PC-3 (cell line): Measurements from ENCODE around the gene ERMN. TPM values are rescaled to one million over a fixed set of nuclear protein-coding genes. Genes with fewer than 3 reads are reported as not detected.

ENCODE experiments used
- ATAC-seq: fragments of 200-7000 bp; cut with Tn5 transposase; 2 replicates; pipeline ENCODE4 v1.9.1; 2020; ENCODE audit warnings: mild to moderate bottlenecking, moderate library complexity
- BruUV-seq: library from RNA; stranded (reverse); fragments of 400-500 nt; replicated peaks from 2 replicates; lab custom pipeline; 2021; lab: Mats Ljungman, UMichigan
- CTCF ChIA-PET: fragments of 300-600 bp; sonication (Branson Sonifier 250); formaldehyde crosslinking; loops from one replicate; lab custom pipeline; 2022; ENCODE audit warnings: antibody characterized with exemption; lab: Charles Lee
- POLR2A ChIA-PET: fragments of 300-600 bp; sonication (Branson Sonifier 250); formaldehyde crosslinking; loops from one replicate; lab custom pipeline; 2022; ENCODE audit warnings: antibody characterized with exemption; ENCODE audit not compliant: unreplicated experiment; lab: Charles Lee
- DNase-seq: peaks from one replicate; pipeline ENCODE4 v3.0.0-alpha.2; 2015
- H2AFZ ChIP-seq: fragments of 300-600 bp; sonication (generic); 2 replicates; pipeline ENCODE4 v1.6.0; 2016; ENCODE audit warnings: antibody characterized with exemption, low read length
- H3F3A ChIP-seq: fragments of 300-600 bp; sonication (generic); one replicate; pipeline ENCODE4 v1.6.0; 2017; ENCODE audit warnings: antibody characterized with exemption, low read length, control low read depth, mild to moderate bottlenecking; ENCODE audit not compliant: unreplicated experiment
- H3K27ac ChIP-seq: fragments of 300-600 bp; sonication (generic); 2 replicates; pipeline ENCODE4 v1.5.1; 2016; ENCODE audit warnings: mild to moderate bottlenecking, low read length
- H3K27me3 ChIP-seq: fragments of 300-600 bp; sonication (generic); 2 replicates; pipeline ENCODE4 v1.6.1; 2016; ENCODE audit warnings: low read length, mixed read lengths
- H3K36me3 ChIP-seq: fragments of 300-600 bp; sonication (generic); 2 replicates; pipeline ENCODE4 v1.6.1; 2016; ENCODE audit warnings: low read depth, mixed run types, low read length, mixed read lengths
- H3K4me1 ChIP-seq: fragments of 300-600 bp; sonication (generic); 2 replicates; pipeline ENCODE4 v1.5.1; 2016; ENCODE audit warnings: low read length; ENCODE audit not compliant: insufficient read depth
- H3K4me2 ChIP-seq: fragments of 300-600 bp; sonication (generic); 2 replicates; pipeline ENCODE4 v1.6.0; 2016; ENCODE audit warnings: low read length
- H3K4me3 ChIP-seq: fragments of 300-600 bp; sonication (generic); 2 replicates; pipeline ENCODE4 v1.5.1; 2016; ENCODE audit warnings: mild to moderate bottlenecking, low read length, mixed read lengths
- H3K79me2 ChIP-seq: fragments of 300-600 bp; sonication (generic); 2 replicates; pipeline ENCODE4 v1.6.1; 2017; ENCODE audit warnings: low read length, mixed read lengths
- H3K9ac ChIP-seq: fragments of 300-600 bp; sonication (generic); 2 replicates; pipeline ENCODE4 v1.6.0; 2016; ENCODE audit warnings: mild to moderate bottlenecking, low read length
- H3K9me2 ChIP-seq: fragments of 300-600 bp; sonication (generic); replicated peaks from 2 replicates; pipeline ENCODE4 v1.6.1; 2016; ENCODE audit warnings: mixed run types, low read length, mixed read lengths
- H3K9me3 ChIP-seq: fragments of 300-600 bp; sonication (generic); 2 replicates; pipeline ENCODE4 v1.6.1; 2016; ENCODE audit warnings: low read length, mixed read lengths
- H4K20me1 ChIP-seq: fragments of 300-600 bp; sonication (generic); 2 replicates; pipeline ENCODE4 v1.6.1; 2016; ENCODE audit warnings: low read length, mixed read lengths
- EZH2 ChIP-seq: fragments of 300-600 bp; sonication (generic); IDR thresholded peaks from one replicate; pipeline ENCODE4 v1.6.1; 2017; ENCODE audit warnings: antibody characterized with exemption, mild to moderate bottlenecking, low read length; ENCODE audit not compliant: unreplicated experiment
- EZH2phosphoT487 ChIP-seq: fragments of 300-600 bp; sonication (generic); IDR thresholded peaks from 2 replicates; pipeline ENCODE4 v1.6.1; 2018; ENCODE audit warnings: mild to moderate bottlenecking, antibody characterized with exemption, low read length, borderline replicate concordance
- intact Hi-C: fragments of 100-400 bp; cut with micrococcal nuclease; formaldehyde crosslinking; loops from 2 replicates; pipeline ENCODE4 v1.9.0; 2023
- total RNA-seq: library from RNA; depleted of rRNA; stranded (reverse); fragments of >200 nt; gene quantifications from 2 replicates; pipeline ENCODE4 v1.2.3, GENCODE V29; 2014
- TF ChIP-seq, protein P1 (sequence below): fragments of 300-600 bp; sonication (generic); conservative IDR thresholded peaks from 2 replicates; pipeline ENCODE4 v1.5.1; 2017; ENCODE audit warnings: antibody characterized with exemption, low read depth, mild to moderate bottlenecking, low read length

The ERMN gene
- total RNA-seq, 1 experiment from 2014 or later: not detected

DNA sequence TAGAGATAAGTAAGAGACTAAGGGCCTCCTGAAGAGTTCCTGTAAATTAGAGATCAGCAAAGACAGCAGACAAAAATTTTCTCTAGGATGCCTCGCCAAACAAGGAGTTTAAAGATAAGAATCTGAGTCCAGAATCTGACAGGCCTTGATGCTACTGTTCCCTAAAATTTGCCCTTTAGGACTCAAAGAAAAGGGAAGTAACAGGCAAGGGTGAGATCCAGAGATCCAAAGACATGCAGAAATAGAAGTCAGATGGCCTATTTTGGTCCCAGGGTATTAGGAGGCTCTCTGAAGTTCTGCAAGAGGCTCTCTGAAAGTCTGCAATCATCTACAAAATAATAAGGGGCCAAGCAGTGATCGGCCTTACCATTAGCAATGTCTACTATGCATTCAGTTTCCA is 35.1 kb downstream of the ERMN start:
- no peaks in the 10 kb centered on the region for H3K36me3 ChIP-seq
- POLR2A ChIA-PET: no interaction called here
- no peaks in the 10 kb centered on the region for H3K9me3 ChIP-seq
- no peaks in the 10 kb centered on the region for H3K9me2 ChIP-seq
- H2AFZ ChIP-seq: 0 out of 2 replicates have a peak overlapping the region, but pooled peaks have one; percentile 1
- no TSS peak for BruUV-seq
- TF ChIP-seq EZH2phosphoT487 (no peak), EZH2 (no peak)
- TF ChIP-seq, protein P1, sequence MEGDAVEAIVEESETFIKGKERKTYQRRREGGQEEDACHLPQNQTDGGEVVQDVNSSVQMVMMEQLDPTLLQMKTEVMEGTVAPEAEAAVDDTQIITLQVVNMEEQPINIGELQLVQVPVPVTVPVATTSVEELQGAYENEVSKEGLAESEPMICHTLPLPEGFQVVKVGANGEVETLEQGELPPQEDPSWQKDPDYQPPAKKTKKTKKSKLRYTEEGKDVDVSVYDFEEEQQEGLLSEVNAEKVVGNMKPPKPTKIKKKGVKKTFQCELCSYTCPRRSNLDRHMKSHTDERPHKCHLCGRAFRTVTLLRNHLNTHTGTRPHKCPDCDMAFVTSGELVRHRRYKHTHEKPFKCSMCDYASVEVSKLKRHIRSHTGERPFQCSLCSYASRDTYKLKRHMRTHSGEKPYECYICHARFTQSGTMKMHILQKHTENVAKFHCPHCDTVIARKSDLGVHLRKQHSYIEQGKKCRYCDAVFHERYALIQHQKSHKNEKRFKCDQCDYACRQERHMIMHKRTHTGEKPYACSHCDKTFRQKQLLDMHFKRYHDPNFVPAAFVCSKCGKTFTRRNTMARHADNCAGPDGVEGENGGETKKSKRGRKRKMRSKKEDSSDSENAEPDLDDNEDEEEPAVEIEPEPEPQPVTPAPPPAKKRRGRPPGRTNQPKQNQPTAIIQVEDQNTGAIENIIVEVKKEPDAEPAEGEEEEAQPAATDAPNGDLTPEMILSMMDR: no peak
- peak overlapping the region; percentile 26; the same call in 1 of the 2 replicates for H3K4me2 ChIP-seq
- H4K20me1 ChIP-seq: no peaks in the 10 kb centered on the region
- H3K27me3 ChIP-seq: no peaks in the 10 kb centered on the region
- H3K4me1 ChIP-seq: peaks cover 15% of the 10 kb centered on the region
- CTCF ChIA-PET: no interaction called here
- DNase-seq (no peak), ATAC-seq (no peak)
- no peaks in the 10 kb centered on the region for H3F3A ChIP-seq
- intact Hi-C loops: loop anchor here (2.0 kb wide), 1 partner anchor 26 kb away; no protein-coding TSS in a partner anchor
- peak overlapping the region; percentile 56 for H3K27ac ChIP-seq
- H3K9ac ChIP-seq: no peak overlapping the region; the same call in 1 of the 2 replicates
- no peak overlapping the region for H3K4me3 ChIP-seq
- H3K79me2 ChIP-seq: no peaks in the 10 kb centered on the region

DNA sequence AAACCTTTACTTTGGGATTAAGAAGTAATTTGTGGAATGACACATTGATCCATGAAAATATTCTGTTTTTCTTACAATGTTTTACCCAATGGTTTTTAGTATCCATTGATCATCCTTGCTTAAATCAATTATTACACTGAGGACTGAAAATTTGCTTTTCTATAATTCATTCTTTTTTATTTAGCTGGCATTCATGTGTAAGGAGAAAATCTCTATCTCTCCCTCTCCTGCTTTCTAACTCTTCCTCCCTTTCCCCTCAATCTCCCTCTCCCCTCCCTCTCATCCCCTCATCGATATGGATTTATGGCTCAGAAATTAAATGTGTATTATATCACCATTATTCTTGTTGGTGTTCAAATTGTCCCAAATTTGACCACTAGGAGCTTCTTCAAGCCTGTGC is 38.5 kb downstream of the ERMN start:
- Histone ChIP-seq H3K9me2 (no peaks in the 10 kb centered on the region), H2AFZ (no peak overlapping the region), H3K27ac (no peak overlapping the region), H3K36me3 (no peaks in the 10 kb centered on the region), H3K4me2 (no peak overlapping the region), H3K9ac (no peak overlapping the region), H4K20me1 (no peaks in the 10 kb centered on the region), H3K9me3 (no peaks in the 10 kb centered on the region), H3K27me3 (no peaks in the 10 kb centered on the region), H3K4me1 (peaks cover 15% of the 10 kb centered on the region), H3F3A (no peaks in the 10 kb centered on the region), H3K4me3 (no peak overlapping the region), H3K79me2 (no peaks in the 10 kb centered on the region)
- BruUV-seq: no TSS peak
- no peak for DNase-seq
- POLR2A ChIA-PET: no interaction called here
- intact Hi-C loops: no loop called here
- TF ChIP-seq, protein P1: no peak
- TF ChIP-seq EZH2: no peak
- no peak for TF ChIP-seq EZH2phosphoT487
- ATAC-seq: no peak
- CTCF ChIA-PET: no interaction called here

DNA sequence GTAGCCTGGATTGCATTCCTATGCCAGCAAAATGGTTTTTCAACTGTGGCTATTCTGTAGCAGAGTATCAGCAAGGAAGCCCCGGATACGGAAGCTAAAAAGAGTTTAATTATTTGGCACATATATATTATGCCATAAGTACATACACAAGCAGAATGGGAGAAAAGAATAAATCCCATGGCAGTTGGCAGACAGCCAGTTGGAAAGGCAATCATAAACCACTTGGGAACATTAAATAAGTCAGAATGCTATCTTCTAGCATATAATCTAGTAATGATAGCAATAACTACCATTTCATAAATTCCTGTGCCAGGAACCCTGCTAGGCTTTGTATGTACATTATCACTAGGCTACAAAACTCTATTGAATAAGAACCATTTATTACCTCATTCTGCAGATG is 42.2 kb downstream of the ERMN start:
- Histone ChIP-seq H3K9me3 (no peaks in the 10 kb centered on the region), H3K4me1 (no peaks in the 10 kb centered on the region), H3K27me3 (no peaks in the 10 kb centered on the region), H3K4me3 (no peak overlapping the region), H3K4me2 (no peak overlapping the region), H3F3A (no peaks in the 10 kb centered on the region), H3K79me2 (no peaks in the 10 kb centered on the region), H3K9ac (no peak overlapping the region), H3K27ac (no peak overlapping the region), H3K36me3 (no peaks in the 10 kb centered on the region), H3K9me2 (no peaks in the 10 kb centered on the region), H2AFZ (no peak overlapping the region), H4K20me1 (no peaks in the 10 kb centered on the region)
- DNase-seq: no peak
- TF ChIP-seq, protein P1: no peak
- TF ChIP-seq EZH2phosphoT487: no peak
- TF ChIP-seq EZH2: no peak
- POLR2A ChIA-PET: no interaction called here
- BruUV-seq: no TSS peak
- intact Hi-C loops: no loop called here
- CTCF ChIA-PET: no interaction called here
- ATAC-seq: no peak
